GM23248 (cell line): ENCODE data around the gene PCYT2. TPM values are rescaled to one million over a fixed set of nuclear protein-coding genes. Genes with fewer than 3 reads are reported as not detected.

Experiments
- DNase-seq: peaks from one replicate; pipeline ENCODE4 v3.0.0-alpha.2; 2015
- H2AFZ ChIP-seq: fragments of 200-600 bp; sonication (generic); 2 replicates; pipeline ENCODE4 v1.6.1; 2016; ENCODE audit warnings: antibody characterized with exemption
- H3F3A ChIP-seq: fragments of 200-600 bp; sonication (generic); 2 replicates; pipeline ENCODE4 v1.6.1; 2016; ENCODE audit warnings: mild to moderate bottlenecking, antibody characterized with exemption, mixed run types; ENCODE audit not compliant: insufficient read depth
- H3K27ac ChIP-seq: fragments of 200-600 bp; sonication (generic); 2 replicates; pipeline ENCODE4 v1.5.1; 2016; ENCODE audit warnings: mild to moderate bottlenecking
- H3K27me3 ChIP-seq: fragments of 200-600 bp; sonication (generic); replicated peaks from 2 replicates; pipeline ENCODE4 v1.6.1; 2016; ENCODE audit warnings: mild to moderate bottlenecking; ENCODE audit not compliant: insufficient read depth
- H3K36me3 ChIP-seq: fragments of 200-600 bp; sonication (generic); 2 replicates; pipeline ENCODE4 v1.6.1; 2016; ENCODE audit warnings: low read depth, mild to moderate bottlenecking
- H3K4me1 ChIP-seq: fragments of 200-600 bp; sonication (generic); 2 replicates; pipeline ENCODE4 v1.6.1; 2016; ENCODE audit warnings: mild to moderate bottlenecking; ENCODE audit not compliant: insufficient read depth
- H3K4me2 ChIP-seq: fragments of 200-600 bp; sonication (generic); one replicate; pipeline ENCODE4 v1.6.1; 2016; ENCODE audit warnings: mild to moderate bottlenecking; ENCODE audit not compliant: unreplicated experiment
- H3K4me3 ChIP-seq: fragments of 200-600 bp; sonication (generic); 2 replicates; pipeline ENCODE4 v1.5.1; 2016; ENCODE audit warnings: mild to moderate bottlenecking
- H3K79me2 ChIP-seq: fragments of 200-600 bp; sonication (generic); 2 replicates; pipeline ENCODE4 v1.6.1; 2016; ENCODE audit warnings: mild to moderate bottlenecking; ENCODE audit not compliant: insufficient read depth
- H3K9ac ChIP-seq: fragments of 200-600 bp; sonication (generic); 2 replicates; pipeline ENCODE4 v1.6.1; 2016; ENCODE audit warnings: mild to moderate bottlenecking
- H3K9me2 ChIP-seq: fragments of 200-600 bp; sonication (generic); 2 replicates; pipeline ENCODE4 v1.6.1; 2016; ENCODE audit warnings: mixed run types, mild to moderate bottlenecking, moderate library complexity; ENCODE audit not compliant: insufficient read depth
- H3K9me3 ChIP-seq: fragments of 200-600 bp; sonication (generic); one replicate; pipeline ENCODE4 v1.6.1; 2017; ENCODE audit warnings: low read depth
- H4K20me1 ChIP-seq: fragments of 200-600 bp; sonication (generic); 2 replicates; pipeline ENCODE4 v1.6.0; 2016; ENCODE audit not compliant: insufficient read depth
- EZH2 ChIP-seq: fragments of 200-600 bp; sonication (generic); IDR thresholded peaks from 2 replicates; pipeline ENCODE4 v1.6.1; 2018; ENCODE audit warnings: antibody characterized with exemption, mild to moderate bottlenecking; ENCODE audit not compliant: insufficient read depth, poor library complexity, severe bottlenecking
- EZH2phosphoT487 ChIP-seq: fragments of 200-600 bp; sonication (generic); IDR thresholded peaks from 2 replicates; pipeline ENCODE4 v1.6.1; 2018; ENCODE audit warnings: antibody characterized with exemption, moderate library complexity, mild to moderate bottlenecking, low read depth; ENCODE audit not compliant: insufficient read depth
- WGBS, 2 experiments: methylation state at CpG; one replicate each; pipeline ENCODE4 v1.1.6; 2015 to 2017; ENCODE audit warnings: low lambda C conversion rate in 2 of 2, low coverage in 1 of 2; ENCODE audit errors: missing lambda C conversion rate in 2 of 2; 5-methylcytosine and 5-hydroxymethylcytosine counted together
- in situ Hi-C: fragments of 300-500 bp; cut with MboI; formaldehyde crosslinking; loops from 2 replicates; pipeline ENCODE4 v1.15.0; 2020
- polyA plus RNA-seq: library from polyadenylated mRNA; unstranded; fragments of >200 nt; fragmentation: Nextera tagmentation; extraction: Ambion mirVana; gene quantifications from 2 replicates; pipeline ENCODE4 v1.2.1, GENCODE V29; 2016
- total RNA-seq: library from RNA; depleted of rRNA; stranded (reverse); fragments of >200 nt; shearing (Covaris generic); gene quantifications from 2 replicates; pipeline ENCODE4 v1.2.3, GENCODE V29; 2014

Gene PCYT2
- total and polyA plus RNA-seq, 2 experiments from 2014 or later = 25.6 to 36.9 TPM

GRCh38 chr17:81889602-81890001, 21.6 kb downstream of the PCYT2 start:
- H3F3A ChIP-seq = peaks cover 12% of the 10 kb centered on the region; the same call in 1 of the 2 replicates
- no peak for TF ChIP-seq EZH2
- no peak for TF ChIP-seq EZH2phosphoT487
- no peaks in the 10 kb centered on the region; the same call in 1 of the 2 replicates for H4K20me1 ChIP-seq
- 80 to 84% methylated on average over 9 of the region's 9 CpGs for WGBS, 2 experiments
- H3K4me3 ChIP-seq = peak overlapping the region; percentile 89
- H3K36me3 ChIP-seq = peaks cover 36% of the 10 kb centered on the region
- peaks cover 17% of the 10 kb centered on the region for H3K4me1 ChIP-seq
- H3K27ac ChIP-seq = 0 out of 2 replicates have a peak overlapping the region, but pooled peaks have one; percentile 64
- peak overlapping the region; percentile 86 for H3K9ac ChIP-seq
- in situ Hi-C loops = no loop called here
- peaks cover 91% of the 10 kb centered on the region for H3K79me2 ChIP-seq
- H2AFZ ChIP-seq = no peak overlapping the region
- no peaks in the 10 kb centered on the region for H3K27me3 ChIP-seq
- H3K4me2 ChIP-seq = no peak overlapping the region
- no peaks in the 10 kb centered on the region for H3K9me3 ChIP-seq
- H3K9me2 ChIP-seq = no peaks in the 10 kb centered on the region
- DNase-seq = no peak

DNA sequence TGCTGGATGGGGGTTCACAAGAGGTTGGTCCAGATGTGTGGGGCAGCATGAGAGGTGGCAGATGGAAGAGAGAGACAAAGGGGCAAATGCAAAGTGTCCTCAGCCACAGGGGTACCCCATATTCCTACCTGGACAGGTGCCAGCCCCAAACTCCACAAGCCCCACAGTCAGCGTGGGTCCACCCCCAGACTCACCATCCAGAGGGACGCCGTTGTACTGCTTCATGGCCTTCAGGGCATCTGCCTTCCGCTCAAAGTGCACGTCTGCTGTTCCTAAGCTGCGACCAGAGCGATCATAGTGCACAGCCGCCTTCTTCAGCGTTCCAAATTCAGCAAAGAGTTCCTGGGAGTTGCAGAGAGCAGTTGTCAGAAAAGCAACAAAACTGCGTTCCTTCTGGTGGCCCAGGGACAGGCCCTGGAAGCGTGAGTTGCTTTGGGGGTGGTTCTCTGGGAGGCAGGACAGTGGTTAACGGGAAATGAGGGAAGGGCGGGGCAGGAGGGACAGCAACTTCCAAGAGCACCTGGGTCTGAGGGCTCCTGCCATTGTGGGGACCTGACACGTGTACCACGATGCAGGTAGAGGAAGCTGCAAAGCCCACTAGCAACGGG, 22.1 kb downstream of the PCYT2 start:
- Histone ChIP-seq H3K9me2 (no peaks in the 10 kb centered on the region), H3K9ac (peak overlapping the region; percentile 86; the same call in 1 of the 2 replicates), H2AFZ (no peak overlapping the region), H3K36me3 (peaks cover 36% of the 10 kb centered on the region), H4K20me1 (no peaks in the 10 kb centered on the region; the same call in 1 of the 2 replicates), H3K4me3 (0 out of 2 replicates have a peak overlapping the region, but pooled peaks have one; percentile 89), H3F3A (peaks cover 12% of the 10 kb centered on the region; the same call in 1 of the 2 replicates), H3K27ac (no peak overlapping the region), H3K27me3 (no peaks in the 10 kb centered on the region), H3K9me3 (no peaks in the 10 kb centered on the region), H3K4me1 (peaks cover 17% of the 10 kb centered on the region), H3K79me2 (peaks cover 92% of the 10 kb centered on the region), H3K4me2 (no peak overlapping the region)
- TF ChIP-seq EZH2phosphoT487 (no peak), EZH2 (no peak)
- 93 to 95% methylated on average over 16 of the region's 16 CpGs for WGBS, 2 experiments
- in situ Hi-C loops = no loop called here
- no peak for DNase-seq

DNA sequence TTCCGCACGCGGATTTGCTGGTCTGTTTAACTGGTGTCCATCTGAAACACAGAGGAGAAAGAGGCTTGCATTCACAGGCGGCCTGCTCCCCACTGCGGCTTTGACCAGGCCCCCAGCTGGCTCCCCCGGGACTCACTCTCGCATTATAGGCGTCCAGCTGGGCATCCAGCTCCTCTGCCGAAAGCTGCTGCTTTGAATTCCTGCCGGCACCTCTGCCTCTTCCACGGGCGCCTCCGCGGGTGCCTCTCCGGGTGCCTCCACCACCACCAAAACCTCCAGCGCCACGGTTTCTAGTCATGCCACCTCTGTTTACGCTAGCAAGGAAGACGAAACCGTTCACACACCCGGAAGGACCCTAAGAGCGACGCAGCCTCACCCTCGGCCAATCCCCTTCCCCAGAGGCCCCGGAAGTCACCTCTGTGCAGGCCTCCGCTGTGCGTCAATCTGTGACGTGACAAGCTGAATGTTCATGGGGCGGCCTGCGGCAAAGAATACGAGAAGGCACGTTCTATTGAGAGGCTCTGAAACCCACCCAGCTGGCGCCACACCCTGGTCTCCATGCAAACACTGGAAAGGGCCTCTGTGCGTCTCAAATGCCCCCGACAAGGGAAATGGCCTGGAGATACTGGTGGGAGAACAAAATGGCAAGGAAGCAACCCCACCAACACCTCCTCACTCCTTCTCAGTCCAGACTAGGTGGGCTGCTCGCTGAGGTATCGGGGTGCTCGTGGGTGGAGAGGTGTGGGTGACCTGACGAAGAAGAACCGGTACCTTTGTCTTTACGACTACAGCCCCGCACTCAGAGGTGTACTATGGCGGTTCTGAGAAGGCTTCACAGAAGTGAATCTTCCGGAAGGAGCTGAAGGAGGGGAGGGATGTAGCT, 22.9 kb downstream of the PCYT2 start:
- no peak for TF ChIP-seq EZH2
- no peak for TF ChIP-seq EZH2phosphoT487
- Histone ChIP-seq H3K4me2 (no peak overlapping the region), H3F3A (peaks cover 12% of the 10 kb centered on the region; the same call in 1 of the 2 replicates), H4K20me1 (no peaks in the 10 kb centered on the region; the same call in 1 of the 2 replicates), H3K9me3 (no peaks in the 10 kb centered on the region), H3K4me1 (peaks cover 17% of the 10 kb centered on the region), H2AFZ (no peak overlapping the region), H3K27ac (no peak overlapping the region), H3K9me2 (no peaks in the 10 kb centered on the region), H3K79me2 (peaks cover 92% of the 10 kb centered on the region), H3K36me3 (peaks cover 36% of the 10 kb centered on the region), H3K9ac (no peak overlapping the region), H3K27me3 (no peaks in the 10 kb centered on the region), H3K4me3 (no peak overlapping the region)
- in situ Hi-C loops = no loop called here
- no peak for DNase-seq
- WGBS, 2 experiments = 93 to 94% methylated on average over 44 of the region's 44 CpGs

DNA sequence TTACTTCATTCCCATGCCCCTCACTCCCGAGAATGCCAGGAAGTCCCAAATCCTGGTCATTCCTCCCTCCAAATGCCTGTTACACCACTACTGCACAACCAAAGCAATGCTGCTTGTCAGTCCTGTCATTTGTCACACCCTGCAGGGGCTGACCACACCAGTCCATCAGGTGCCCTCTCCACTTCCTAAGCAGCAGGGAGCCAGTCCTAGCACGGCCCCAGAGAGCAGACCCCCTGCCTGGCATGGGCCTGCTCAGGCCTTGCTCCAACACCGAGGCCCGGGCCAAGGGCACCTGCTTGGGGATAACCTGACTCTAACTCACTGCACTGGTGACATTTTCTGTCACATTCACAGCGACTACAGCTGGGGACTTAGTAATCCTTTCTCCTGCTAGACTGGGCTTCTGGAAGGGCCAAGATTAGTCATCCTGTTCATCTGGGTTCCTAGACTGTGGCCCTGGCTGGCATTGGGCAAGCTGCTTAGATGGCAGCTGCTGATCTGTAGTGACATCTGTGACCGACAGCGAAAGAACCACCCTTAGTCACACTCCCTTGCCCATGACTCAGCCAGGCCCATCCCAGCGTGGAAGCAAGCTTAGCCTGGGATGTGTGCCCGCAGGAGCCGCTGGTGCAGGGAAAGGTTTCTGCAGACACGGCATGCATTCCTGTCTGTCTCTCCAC, 25.2 kb downstream of the PCYT2 start:
- Histone ChIP-seq H3K27me3 (no peaks in the 10 kb centered on the region), H3K27ac (peak overlapping the region; percentile 49), H3F3A (peaks cover 12% of the 10 kb centered on the region; the same call in 1 of the 2 replicates), H3K36me3 (peaks cover 36% of the 10 kb centered on the region), H3K9me3 (no peaks in the 10 kb centered on the region), H3K79me2 (peaks cover 93% of the 10 kb centered on the region), H3K4me2 (no peak overlapping the region), H3K9ac (no peak overlapping the region), H3K4me3 (no peak overlapping the region), H2AFZ (no peak overlapping the region), H3K9me2 (no peaks in the 10 kb centered on the region), H3K4me1 (peaks cover 12% of the 10 kb centered on the region), H4K20me1 (no peaks in the 10 kb centered on the region; the same call in 1 of the 2 replicates)
- TF ChIP-seq EZH2phosphoT487 = no peak
- no peak for TF ChIP-seq EZH2
- WGBS, 2 experiments = 53 to 55% methylated on average over 11 of the region's 11 CpGs
- in situ Hi-C loops = no loop called here
- peak; percentile 81 for DNase-seq
